ENCODE measurements around the gene HCAR2.
"Not testable (repeated sequence)": the region's sequence is repeated elsewhere in the genome, so short reads cannot be mapped to it uniquely, and the experiment has no call there.

The HCAR2 gene

GRCh38 chr12:122702890-122703611 is at the start of gene HCAR2:
TSS of gene HCAR2 (minus strand) at chr12:122703357. CDS start at chr12:122703283, 74 bp downstream.
- DNase-seq (ENCODE audit: low spot score) = not testable (repeated sequence)

GRCh38 chr12:122752464-122753318 is 49.5 kb upstream of the HCAR2 start, which contains the start of gene DENR:
TSS of gene DENR (plus strand) at chr12:122752824. CDS start at chr12:122753702, 878 bp downstream.
- DNase-seq (ENCODE audit: low spot score) = peak; percentile 97

GRCh38 chr12:122750781-122751515 is 47.8 kb upstream of the HCAR2 start:
- not testable (repeated sequence) for DNase-seq (ENCODE audit: low spot score)

- DNase-seq (ENCODE audit: low spot score) = peak; percentile 67
These were observed 46.6 kb upstream of the HCAR2 start for GRCh38 chr12:122749569-122750332.

GRCh38 chr12:122747224-122748135 is 44.3 kb upstream of the HCAR2 start:
- DNase-seq (ENCODE audit: low spot score) = no peak

GRCh38 chr12:122743895-122744525 is 40.9 kb upstream of the HCAR2 start:
- no peak for DNase-seq (ENCODE audit: low spot score)

GRCh38 chr12:122740351-122740750 is 37.2 kb upstream of the HCAR2 start:
- no peak for DNase-seq (ENCODE audit: low spot score)

GRCh38 chr12:122738571-122738970 is 35.4 kb upstream of the HCAR2 start:
- no peak for DNase-seq (ENCODE audit: low spot score)

GRCh38 chr12:122732611-122733010 is 29.5 kb upstream of the HCAR2 start:
- no peak for DNase-seq (ENCODE audit: low spot score)

GRCh38 chr12:122732170-122732569 is 29.0 kb upstream of the HCAR2 start:
- no peak for DNase-seq (ENCODE audit: low spot score)

GRCh38 chr12:122730215-122731014 is 27.3 kb upstream of the HCAR2 start, which contains the start of gene HCAR1:
TSS of gene HCAR1 (minus strand) at chr12:122730844. CDS start at chr12:122730339, 505 bp downstream.
- no peak for DNase-seq (ENCODE audit: low spot score)

- no peak for DNase-seq (ENCODE audit: low spot score)
These were observed 26.5 kb upstream of the HCAR2 start for GRCh38 chr12:122729583-122730214.

- peak; percentile 30 for DNase-seq (ENCODE audit: low spot score)
These were observed 23.0 kb upstream of the HCAR2 start for GRCh38 chr12:122726080-122726558.

GRCh38 chr12:122725452-122726079 is 22.4 kb upstream of the HCAR2 start:
- no peak for DNase-seq (ENCODE audit: low spot score)

- no peak for DNase-seq (ENCODE audit: low spot score)
These were observed 21.6 kb upstream of the HCAR2 start for GRCh38 chr12:122724641-122725243.

GRCh38 chr12:122722387-122722786 is 19.2 kb upstream of the HCAR2 start:
- DNase-seq (ENCODE audit: low spot score) = no peak

GRCh38 chr12:122721057-122721545 is 17.9 kb upstream of the HCAR2 start:
- DNase-seq (ENCODE audit: low spot score) = no peak
